Erythroblast (primary cell): Measurements from ENCODE around the gene ORM1.

Experiments used
- GATA1 ChIP-seq: IDR thresholded peaks from 2 replicates; pipeline ENCODE4 v1.6.1; 2011; ENCODE audit warnings: low read depth, mild to moderate bottlenecking, control low read depth, low read length, moderate library complexity
- POLR2A ChIP-seq: IDR thresholded peaks from 2 replicates; pipeline ENCODE4 v1.6.1; 2011; ENCODE audit warnings: mild to moderate bottlenecking, low read length

- no peak for TF ChIP-seq POLR2A
- no peak for TF ChIP-seq GATA1
These were observed 44.5 kb downstream of the ORM1 start for GRCh38 chr9:114367366-114367765.
